Loucy (cell line): Measurements from ENCODE around the gene PLXNA2.

ENCODE experiments used
- H2AFZ ChIP-seq: fragments of 200-600 bp; sonication (generic); 2 replicates; pipeline ENCODE4 v1.6.0; 2016; ENCODE audit warnings: antibody characterized with exemption, mild to moderate bottlenecking, low read length, moderate library complexity
- H3F3A ChIP-seq: fragments of 200-600 bp; 2 replicates; pipeline ENCODE4 v1.6.0; 2016; ENCODE audit warnings: antibody characterized with exemption, low read depth, mild to moderate bottlenecking
- H3K27me3 ChIP-seq: fragments of 200-600 bp; sonication (generic); 2 replicates; pipeline ENCODE4 v1.6.1; 2014; ENCODE audit warnings: low read length, mild to moderate bottlenecking; ENCODE audit not compliant: insufficient read depth, poor library complexity, severe bottlenecking
- H3K36me3 ChIP-seq: fragments of 200-600 bp; sonication (generic); 2 replicates; pipeline ENCODE4 v1.6.1; 2016; ENCODE audit warnings: low read length; ENCODE audit not compliant: insufficient read depth
- H3K4me1 ChIP-seq: fragments of 200-600 bp; sonication (generic); 2 replicates; pipeline ENCODE4 v1.5.1; 2014; ENCODE audit warnings: low read length, mild to moderate bottlenecking; ENCODE audit not compliant: insufficient read depth, poor library complexity, severe bottlenecking
- H3K4me2 ChIP-seq: fragments of 200-600 bp; sonication (generic); 2 replicates; pipeline ENCODE4 v1.6.0; 2014; ENCODE audit warnings: antibody characterized with exemption, low read length, low read depth, mild to moderate bottlenecking; ENCODE audit not compliant: poor library complexity, severe bottlenecking
- H3K4me3 ChIP-seq: fragments of 200-600 bp; sonication (generic); 2 replicates; pipeline ENCODE4 v1.5.1; 2014; ENCODE audit warnings: low read length, mild to moderate bottlenecking, mixed read lengths; ENCODE audit not compliant: poor library complexity, severe bottlenecking
- H3K79me2 ChIP-seq: fragments of 200-600 bp; sonication (generic); 2 replicates; pipeline ENCODE4 v1.6.1; 2014; ENCODE audit warnings: low read length; ENCODE audit not compliant: insufficient read depth
- H3K9ac ChIP-seq: fragments of 200-600 bp; sonication (generic); 2 replicates; pipeline ENCODE4 v1.6.0; 2014; ENCODE audit warnings: mild to moderate bottlenecking, low read depth, low read length, moderate library complexity; ENCODE audit not compliant: poor library complexity, severe bottlenecking
- H3K9me2 ChIP-seq: fragments of 200-600 bp; sonication (generic); replicated peaks from 2 replicates; pipeline ENCODE4 v1.6.1; 2016; ENCODE audit warnings: low read depth, low read length, mixed read lengths
- H3K9me3 ChIP-seq: fragments of 200-600 bp; sonication (generic); 2 replicates; pipeline ENCODE4 v1.6.1; 2014; ENCODE audit warnings: mild to moderate bottlenecking, antibody characterized with exemption, low read length, low read depth; ENCODE audit not compliant: insufficient read depth
- H4K20me1 ChIP-seq: fragments of 200-600 bp; sonication (generic); 2 replicates; pipeline ENCODE4 v1.6.0; 2014; ENCODE audit warnings: antibody characterized with exemption, low read length, mild to moderate bottlenecking; ENCODE audit not compliant: insufficient read depth, poor library complexity, severe bottlenecking
- EZH2phosphoT487 ChIP-seq: fragments of 200-600 bp; IDR thresholded peaks from 2 replicates; pipeline ENCODE4 v1.6.1; 2018; ENCODE audit warnings: antibody characterized with exemption, mild to moderate bottlenecking, moderate library complexity, borderline replicate concordance
- TF ChIP-seq, protein P1 (sequence below): fragments of 200-600 bp; sonication (generic); conservative IDR thresholded peaks from 2 replicates; pipeline ENCODE4 v1.5.1; 2014; ENCODE audit warnings: mild to moderate bottlenecking, antibody characterized with exemption, low read length

Gene PLXNA2

DNA sequence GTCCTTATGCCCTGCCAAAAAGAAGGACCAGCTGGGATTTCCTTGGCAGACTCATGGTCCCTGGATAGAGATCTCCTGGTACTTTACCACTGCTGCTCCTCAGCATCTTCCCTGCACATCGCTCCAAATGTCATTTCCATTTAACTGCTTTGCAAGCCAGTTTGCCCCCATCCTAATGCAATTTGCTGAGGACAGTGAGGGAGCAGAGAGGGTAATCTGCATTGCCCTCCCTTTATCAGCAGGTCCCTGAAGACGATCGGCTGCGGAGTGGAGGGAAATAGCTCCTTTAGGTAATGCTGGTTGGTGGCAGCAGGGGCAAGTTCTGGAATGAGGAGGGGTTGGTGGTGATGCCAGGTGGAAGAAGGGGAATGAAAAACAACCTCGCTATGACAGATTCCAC, 2.7 kb downstream of the PLXNA2 start:
- H3K4me3 ChIP-seq, result no peak overlapping the region

DNA sequence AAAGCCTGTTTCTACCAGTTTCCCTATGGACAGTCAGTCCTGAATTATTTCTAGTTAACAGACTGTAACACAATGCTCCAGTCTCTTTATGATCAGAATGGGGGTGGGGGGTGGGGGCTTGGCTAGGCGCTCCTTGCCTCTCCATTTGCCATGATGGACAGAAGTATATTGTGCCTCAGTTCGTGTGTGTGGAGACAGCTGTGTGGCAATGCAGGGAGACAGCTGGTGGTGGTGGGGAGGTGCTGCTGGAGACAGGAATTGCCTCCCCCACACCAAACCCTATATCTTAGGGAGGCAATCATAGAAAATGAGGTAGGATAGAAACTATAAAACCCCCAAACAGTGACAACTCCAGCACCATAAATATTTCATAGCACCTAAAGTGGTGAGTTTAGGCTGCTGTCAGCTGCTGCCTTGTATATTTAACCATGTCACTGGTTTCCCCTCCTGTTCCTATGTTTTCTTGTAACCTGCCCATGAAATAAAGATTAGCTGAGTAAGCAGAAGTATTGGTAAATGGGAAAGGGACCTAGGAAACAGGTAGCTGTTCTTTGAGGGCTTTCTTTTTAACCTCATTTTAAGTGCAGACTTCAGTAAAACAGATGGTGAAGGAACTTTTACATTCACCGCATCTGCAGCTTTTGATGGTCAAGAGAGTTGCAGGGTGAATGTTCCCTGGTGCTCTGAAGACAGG, 3.4 kb downstream of the PLXNA2 start:
- no peaks in the 10 kb centered on the region for H3K79me2 ChIP-seq
- no peak overlapping the region for H3K4me3 ChIP-seq
- no peaks in the 10 kb centered on the region for H4K20me1 ChIP-seq
- H3K36me3 ChIP-seq, result no peaks in the 10 kb centered on the region
- H3K4me1 ChIP-seq, result peaks cover 27% of the 10 kb centered on the region
- no peak overlapping the region for H3K9ac ChIP-seq
- TF ChIP-seq EZH2phosphoT487, result no peak
- TF ChIP-seq, protein P1, sequence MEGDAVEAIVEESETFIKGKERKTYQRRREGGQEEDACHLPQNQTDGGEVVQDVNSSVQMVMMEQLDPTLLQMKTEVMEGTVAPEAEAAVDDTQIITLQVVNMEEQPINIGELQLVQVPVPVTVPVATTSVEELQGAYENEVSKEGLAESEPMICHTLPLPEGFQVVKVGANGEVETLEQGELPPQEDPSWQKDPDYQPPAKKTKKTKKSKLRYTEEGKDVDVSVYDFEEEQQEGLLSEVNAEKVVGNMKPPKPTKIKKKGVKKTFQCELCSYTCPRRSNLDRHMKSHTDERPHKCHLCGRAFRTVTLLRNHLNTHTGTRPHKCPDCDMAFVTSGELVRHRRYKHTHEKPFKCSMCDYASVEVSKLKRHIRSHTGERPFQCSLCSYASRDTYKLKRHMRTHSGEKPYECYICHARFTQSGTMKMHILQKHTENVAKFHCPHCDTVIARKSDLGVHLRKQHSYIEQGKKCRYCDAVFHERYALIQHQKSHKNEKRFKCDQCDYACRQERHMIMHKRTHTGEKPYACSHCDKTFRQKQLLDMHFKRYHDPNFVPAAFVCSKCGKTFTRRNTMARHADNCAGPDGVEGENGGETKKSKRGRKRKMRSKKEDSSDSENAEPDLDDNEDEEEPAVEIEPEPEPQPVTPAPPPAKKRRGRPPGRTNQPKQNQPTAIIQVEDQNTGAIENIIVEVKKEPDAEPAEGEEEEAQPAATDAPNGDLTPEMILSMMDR, result no peak
- H3F3A ChIP-seq, result no peaks in the 10 kb centered on the region
- no peaks in the 10 kb centered on the region for H3K9me3 ChIP-seq
- H3K9me2 ChIP-seq, result no peaks in the 10 kb centered on the region
- H3K27me3 ChIP-seq, result peaks cover 29% of the 10 kb centered on the region
- H2AFZ ChIP-seq, result no peak overlapping the region
- H3K4me2 ChIP-seq, result no peak overlapping the region

More for the DNA sequence above, 2.7 kb downstream of the PLXNA2 start:
- Histone ChIP-seq H3K4me2 (no peak overlapping the region), H4K20me1 (no peaks in the 10 kb centered on the region), H2AFZ (no peak overlapping the region), H3F3A (no peaks in the 10 kb centered on the region), H3K9me2 (no peaks in the 10 kb centered on the region), H3K36me3 (no peaks in the 10 kb centered on the region), H3K9ac (no peak overlapping the region), H3K4me1 (peaks cover 21% of the 10 kb centered on the region), H3K79me2 (no peaks in the 10 kb centered on the region), H3K27me3 (peaks cover 29% of the 10 kb centered on the region), H3K9me3 (no peaks in the 10 kb centered on the region)
- no peak for TF ChIP-seq EZH2phosphoT487
- TF ChIP-seq, protein P1, result no peak

DNA sequence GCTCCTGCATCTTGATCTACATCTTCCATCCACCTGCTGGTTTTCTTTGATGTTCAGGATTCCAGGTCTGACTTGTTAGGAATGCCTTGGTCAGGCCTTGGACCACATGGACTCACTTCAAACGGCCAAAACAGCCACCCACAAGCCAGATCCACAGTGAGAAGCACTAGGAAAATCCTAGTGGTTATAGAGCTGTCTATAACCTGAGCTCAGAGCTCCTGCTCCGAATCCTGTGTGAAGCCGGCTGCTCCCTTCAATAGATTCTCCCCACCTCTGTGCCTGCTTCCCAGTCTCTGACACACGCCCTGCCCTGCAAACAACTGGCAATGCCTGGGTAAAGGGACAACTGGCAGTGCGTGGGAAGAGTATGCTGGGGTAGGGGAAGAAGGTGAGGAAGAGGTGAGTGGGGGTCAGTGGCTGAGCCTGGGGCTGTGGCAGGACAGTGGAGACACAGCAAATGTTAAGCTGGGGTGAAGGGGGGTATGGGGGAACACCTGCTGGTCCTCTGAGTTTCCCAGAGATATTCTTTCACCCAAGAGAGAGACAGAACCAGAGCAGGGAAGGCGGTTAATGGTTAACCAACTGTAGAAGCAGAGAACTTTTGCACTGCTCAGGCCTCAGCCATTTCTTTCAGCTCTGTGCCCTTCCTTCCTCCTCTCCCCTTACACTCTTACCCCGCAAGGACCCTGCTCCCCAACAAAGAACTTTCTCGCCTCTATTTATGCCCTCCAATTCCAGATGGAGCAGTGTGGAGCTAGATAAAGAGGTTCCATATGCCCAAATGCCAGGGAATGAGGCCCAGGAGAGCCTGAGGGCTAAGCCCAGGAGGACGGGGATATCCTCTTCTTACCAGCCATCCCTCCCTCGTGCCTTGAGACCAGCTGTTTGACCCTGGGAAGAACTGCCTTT, 4.5 kb downstream of the PLXNA2 start:
- no peak overlapping the region for H3K9ac ChIP-seq
- peaks cover 29% of the 10 kb centered on the region for H3K4me1 ChIP-seq
- no peaks in the 10 kb centered on the region for H3K79me2 ChIP-seq
- peaks cover 29% of the 10 kb centered on the region for H3K27me3 ChIP-seq
- H3K4me2 ChIP-seq, result no peak overlapping the region
- H3K9me2 ChIP-seq, result no peaks in the 10 kb centered on the region
- TF ChIP-seq, protein P1, result no peak
- TF ChIP-seq EZH2phosphoT487, result no peak
- H3K4me3 ChIP-seq, result no peak overlapping the region
- no peak overlapping the region for H2AFZ ChIP-seq
- H3K9me3 ChIP-seq, result no peaks in the 10 kb centered on the region
- no peaks in the 10 kb centered on the region for H3K36me3 ChIP-seq
- no peaks in the 10 kb centered on the region for H3F3A ChIP-seq
- no peaks in the 10 kb centered on the region for H4K20me1 ChIP-seq
